Measurements from ENCODE around the gene CCDC74A. TPM values are rescaled to one million over a fixed set of nuclear protein-coding genes. Genes with fewer than 3 reads are reported as not detected.
"Not testable (repeated sequence)": the region's sequence is repeated elsewhere in the genome, so short reads cannot be mapped to it uniquely, and the experiment has no call there.

CCDC74A gene
- total and polyA plus RNA-seq, 2 donors, result 5.1 to 35.1 TPM

DNA sequence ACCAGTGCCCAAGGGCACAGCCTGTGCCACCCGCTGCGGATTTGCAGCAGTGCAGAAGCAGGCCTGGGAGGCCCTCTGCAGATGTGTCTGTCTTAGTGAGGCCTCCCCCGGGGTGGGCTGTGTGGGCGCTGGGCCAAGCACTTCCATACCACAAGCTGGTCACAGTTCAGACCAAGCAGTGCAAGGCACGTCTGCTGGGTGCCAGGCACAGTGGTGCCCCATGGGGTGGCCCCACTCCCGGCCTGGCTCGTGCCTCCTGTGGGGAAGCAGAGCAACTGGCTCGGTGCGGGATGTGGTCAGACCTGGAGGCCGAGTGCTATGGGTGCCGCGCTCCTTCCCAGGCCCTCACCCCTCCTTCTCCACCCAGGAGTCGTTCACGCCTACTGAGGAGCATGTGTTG is 12.5 kb upstream of the CCDC74A start:
- not testable (repeated sequence) for H3K4me3 ChIP-seq (ENCODE audit: low read length in 2 of 2); DNase-seq (ENCODE audit: low read depth in 6 of 9, low spot score in 9 of 9); H3K27me3 ChIP-seq (ENCODE audit: control insufficient read depth in 2 of 2, insufficient read depth in 1 of 2, low read length in 1 of 2); H3K4me1 ChIP-seq (ENCODE audit: control insufficient read depth in 2 of 2, insufficient read depth in 2 of 2, low read length in 2 of 2); H3K27ac ChIP-seq (ENCODE audit: low read depth in 1 of 2, low read length in 1 of 2); H3K9me3 ChIP-seq (ENCODE audit: control insufficient read depth in 2 of 2, insufficient read depth in 1 of 2, low read length in 1 of 2)
- H3K36me3 ChIP-seq (ENCODE audit: control insufficient read depth in 2 of 2, insufficient read depth in 2 of 2, low read length in 1 of 2), result peaks cover 34 to 54% of the 10 kb centered on the region in 2 donors
- 87% methylated on average over 13 of the region's 14 CpGs for WGBS

DNA sequence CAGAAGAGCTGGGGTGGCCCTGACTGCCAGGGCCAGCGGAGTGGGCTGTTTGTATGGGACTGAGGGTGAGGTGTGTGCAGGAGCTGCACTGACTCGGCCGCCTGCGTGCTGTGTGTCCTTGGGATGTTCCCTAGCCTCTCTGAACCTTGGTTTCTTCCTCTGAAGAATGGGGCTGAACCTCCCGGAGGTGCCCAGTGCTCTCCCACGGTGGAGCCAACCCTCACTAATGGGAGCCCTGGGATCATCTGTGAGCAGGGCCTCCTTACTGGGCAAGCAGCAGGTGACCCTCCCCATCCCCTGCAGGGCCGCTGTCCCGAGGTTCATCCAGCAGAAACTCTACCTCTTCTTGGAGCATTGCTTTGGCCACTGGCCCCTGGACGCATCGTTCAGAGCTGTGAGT is 11.7 kb upstream of the CCDC74A start:
- Histone ChIP-seq H3K4me1 (ENCODE audit: control insufficient read depth in 2 of 2, insufficient read depth in 2 of 2, low read length in 2 of 2) (no peaks in the 10 kb centered on the region), H3K4me3 (ENCODE audit: low read length in 2 of 2) (no peak overlapping the region), H3K27me3 (ENCODE audit: control insufficient read depth in 2 of 2, insufficient read depth in 1 of 2, low read length in 1 of 2) (no peaks in the 10 kb centered on the region), H3K9me3 (ENCODE audit: control insufficient read depth in 2 of 2, insufficient read depth in 1 of 2, low read length in 1 of 2) (no peaks in the 10 kb centered on the region), H3K36me3 (ENCODE audit: control insufficient read depth in 2 of 2, insufficient read depth in 2 of 2, low read length in 1 of 2) (peaks cover 39 to 60% of the 10 kb centered on the region in 2 donors), H3K27ac (ENCODE audit: low read depth in 1 of 2, low read length in 1 of 2) (no peak overlapping the region)
- DNase-seq (ENCODE audit: low read depth in 6 of 9, low spot score in 9 of 9), result no peak
- WGBS, result 87% methylated on average over 10 of the region's 10 CpGs

DNA sequence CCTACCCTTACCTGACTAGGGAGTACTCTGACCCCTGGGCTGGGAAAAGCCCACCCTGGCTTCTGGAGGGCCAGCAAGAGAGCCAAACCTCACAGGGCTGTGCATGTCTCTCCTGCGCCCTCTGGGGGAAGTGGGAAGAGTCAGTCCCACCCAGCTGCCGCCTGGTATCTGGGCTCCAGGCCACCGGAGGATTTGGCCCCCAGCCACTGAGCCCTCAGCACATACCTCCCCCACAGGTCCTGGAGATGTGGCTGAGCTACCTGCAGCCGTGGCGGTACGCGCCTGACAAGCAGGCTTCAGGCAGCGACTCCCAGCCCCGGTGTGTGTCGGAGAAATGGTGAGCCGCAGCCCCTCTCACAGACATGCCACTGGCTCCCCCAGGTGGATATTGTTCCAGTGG is 11.1 kb upstream of the CCDC74A start:
- H3K36me3 ChIP-seq (ENCODE audit: control insufficient read depth in 2 of 2, insufficient read depth in 2 of 2, low read length in 1 of 2), result peaks cover 39 to 56% of the 10 kb centered on the region in 2 donors
- H3K27me3 ChIP-seq (ENCODE audit: control insufficient read depth in 2 of 2, insufficient read depth in 1 of 2, low read length in 1 of 2); H3K27ac ChIP-seq (ENCODE audit: low read depth in 1 of 2, low read length in 1 of 2); H3K4me1 ChIP-seq (ENCODE audit: control insufficient read depth in 2 of 2, insufficient read depth in 2 of 2, low read length in 2 of 2); H3K4me3 ChIP-seq (ENCODE audit: low read length in 2 of 2); H3K9me3 ChIP-seq (ENCODE audit: control insufficient read depth in 2 of 2, insufficient read depth in 1 of 2, low read length in 1 of 2): not testable (repeated sequence)
- peak in 1 of 9 donors; percentile 2 for DNase-seq (ENCODE audit: low read depth in 6 of 9, low spot score in 9 of 9)
- 86% methylated on average over 11 of the region's 11 CpGs for WGBS

DNA sequence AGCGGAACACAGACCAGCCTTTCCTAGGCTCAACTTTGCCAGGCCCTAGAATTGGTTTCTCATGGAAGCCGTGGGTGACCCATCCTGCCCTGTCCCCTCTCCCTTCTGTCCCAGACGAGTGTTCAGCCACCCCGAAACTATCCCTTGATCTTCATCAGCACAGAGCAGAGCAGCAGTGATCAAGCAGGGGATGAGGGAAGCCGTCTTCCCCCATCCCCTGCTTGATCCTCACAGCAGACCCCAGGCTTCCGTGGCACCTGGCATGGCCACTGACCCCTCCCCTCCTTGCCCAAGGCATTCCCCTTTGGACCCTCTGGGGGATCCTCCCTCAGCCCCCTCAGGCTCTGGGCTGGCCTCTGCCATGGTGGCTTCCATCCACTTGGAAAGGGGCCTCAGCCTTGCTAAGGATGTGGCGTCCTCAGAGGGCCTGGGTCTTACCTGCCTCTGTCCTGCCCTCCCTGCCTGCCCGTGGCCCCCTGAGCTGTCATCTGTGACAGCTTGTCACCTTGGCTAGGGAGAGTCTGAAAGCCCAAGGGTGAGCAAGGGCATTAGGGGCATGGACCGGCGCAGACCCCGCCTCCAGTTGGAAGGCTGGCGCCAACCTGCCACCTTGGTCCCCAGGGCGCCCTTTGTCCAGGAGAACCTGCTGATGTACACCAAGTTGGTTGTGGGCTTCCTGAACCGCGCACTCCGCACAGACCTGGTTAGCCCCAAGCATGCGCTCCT is 10.4 kb upstream of the CCDC74A start:
- no peak for DNase-seq (ENCODE audit: low read depth in 6 of 9, low spot score in 9 of 9)
- Histone ChIP-seq H3K36me3 (ENCODE audit: control insufficient read depth in 2 of 2, insufficient read depth in 2 of 2, low read length in 1 of 2) (peaks cover 39 to 58% of the 10 kb centered on the region in 2 donors), H3K4me3 (ENCODE audit: low read length in 2 of 2) (no peak overlapping the region), H3K4me1 (ENCODE audit: control insufficient read depth in 2 of 2, insufficient read depth in 2 of 2, low read length in 2 of 2) (no peaks in the 10 kb centered on the region), H3K9me3 (ENCODE audit: control insufficient read depth in 2 of 2, insufficient read depth in 1 of 2, low read length in 1 of 2) (no peaks in the 10 kb centered on the region), H3K27ac (ENCODE audit: low read depth in 1 of 2, low read length in 1 of 2) (no peak overlapping the region), H3K27me3 (ENCODE audit: control insufficient read depth in 2 of 2, insufficient read depth in 1 of 2, low read length in 1 of 2) (no peaks in the 10 kb centered on the region)
- WGBS, result 98% methylated on average over 17 of the region's 17 CpGs

DNA sequence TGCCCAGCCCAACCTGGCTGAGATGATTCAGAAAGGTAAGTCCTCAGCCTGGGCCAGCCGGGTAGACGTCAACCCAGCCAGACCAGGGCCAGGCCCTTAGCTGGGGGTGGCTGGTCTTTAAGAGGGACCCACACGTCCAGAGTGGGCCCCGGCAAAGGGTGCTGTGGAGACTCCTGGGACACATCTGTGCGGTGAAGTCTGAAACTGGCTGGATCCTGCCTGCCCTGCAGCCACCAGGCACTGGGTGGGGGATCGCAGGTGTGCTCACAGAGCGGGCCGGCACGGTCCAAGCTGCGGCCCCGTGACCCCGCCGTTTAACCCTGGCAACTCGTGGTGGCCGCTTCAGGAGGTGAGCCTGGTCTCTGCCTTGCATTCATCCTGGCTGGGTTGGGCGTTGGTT is 9.8 kb upstream of the CCDC74A start:
- not testable (repeated sequence) for H3K4me3 ChIP-seq (ENCODE audit: low read length in 2 of 2); H3K27me3 ChIP-seq (ENCODE audit: control insufficient read depth in 2 of 2, insufficient read depth in 1 of 2, low read length in 1 of 2); H3K9me3 ChIP-seq (ENCODE audit: control insufficient read depth in 2 of 2, insufficient read depth in 1 of 2, low read length in 1 of 2); H3K27ac ChIP-seq (ENCODE audit: low read depth in 1 of 2, low read length in 1 of 2); H3K4me1 ChIP-seq (ENCODE audit: control insufficient read depth in 2 of 2, insufficient read depth in 2 of 2, low read length in 2 of 2); DNase-seq (ENCODE audit: low read depth in 6 of 9, low spot score in 9 of 9)
- whole genome bisulfite sequencing, result 90% methylated on average over 16 of the region's 16 CpGs
- peaks cover 35 to 52% of the 10 kb centered on the region in 2 donors for H3K36me3 ChIP-seq (ENCODE audit: control insufficient read depth in 2 of 2, insufficient read depth in 2 of 2, low read length in 1 of 2)

DNA sequence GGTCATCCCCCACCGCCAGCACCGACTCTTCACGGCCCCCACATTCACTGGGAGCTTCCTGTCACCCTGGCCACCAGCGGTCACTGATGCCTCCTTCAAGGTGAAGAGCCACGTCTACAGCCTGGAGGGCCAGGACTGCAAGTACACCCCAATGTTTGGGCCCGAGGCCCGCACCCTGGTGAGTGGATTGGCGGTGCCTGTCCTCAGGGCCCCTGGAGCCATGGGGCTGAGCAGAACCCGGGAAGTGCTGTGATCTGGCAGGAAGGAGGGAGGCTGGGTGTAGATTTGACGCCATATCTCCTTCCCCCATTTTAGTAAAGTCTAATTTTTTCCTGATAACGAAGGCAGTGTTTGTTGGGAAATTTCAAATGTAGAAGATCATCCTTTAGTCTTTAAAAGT is 9.2 kb upstream of the CCDC74A start:
- WGBS, result 96% methylated on average over 9 of the region's 11 CpGs
- H3K4me3 ChIP-seq (ENCODE audit: low read length in 2 of 2); H3K4me1 ChIP-seq (ENCODE audit: control insufficient read depth in 2 of 2, insufficient read depth in 2 of 2, low read length in 2 of 2); DNase-seq (ENCODE audit: low read depth in 6 of 9, low spot score in 9 of 9); H3K27me3 ChIP-seq (ENCODE audit: control insufficient read depth in 2 of 2, insufficient read depth in 1 of 2, low read length in 1 of 2); H3K27ac ChIP-seq (ENCODE audit: low read depth in 1 of 2, low read length in 1 of 2); H3K9me3 ChIP-seq (ENCODE audit: control insufficient read depth in 2 of 2, insufficient read depth in 1 of 2, low read length in 1 of 2): not testable (repeated sequence)
- peaks cover 30 to 49% of the 10 kb centered on the region in 2 donors for H3K36me3 ChIP-seq (ENCODE audit: control insufficient read depth in 2 of 2, insufficient read depth in 2 of 2, low read length in 1 of 2)

DNA sequence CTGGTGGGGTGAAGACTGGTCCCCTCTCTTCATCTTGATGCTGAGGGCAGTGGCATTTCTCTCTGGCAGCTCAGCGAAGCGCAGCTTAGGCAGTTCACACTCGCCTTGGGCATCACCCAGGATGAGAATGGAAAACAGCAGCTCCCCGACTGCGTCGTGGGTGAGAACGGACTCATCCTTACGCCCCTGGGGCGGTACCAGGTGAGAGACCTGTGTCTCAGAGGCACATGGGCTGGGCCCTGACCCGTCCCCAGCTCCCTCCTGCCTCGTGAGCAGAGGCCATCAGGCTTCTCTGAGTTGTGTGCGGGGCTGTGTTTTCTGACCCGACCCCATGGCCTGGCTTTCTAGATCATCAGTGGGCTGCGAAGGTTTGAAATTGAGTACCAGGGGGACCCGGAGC is 8.2 kb upstream of the CCDC74A start:
- Histone ChIP-seq H3K27me3 (ENCODE audit: control insufficient read depth in 2 of 2, insufficient read depth in 1 of 2, low read length in 1 of 2) (no peaks in the 10 kb centered on the region), H3K36me3 (ENCODE audit: control insufficient read depth in 2 of 2, insufficient read depth in 2 of 2, low read length in 1 of 2) (peaks cover 30 to 43% of the 10 kb centered on the region in 2 donors), H3K4me1 (ENCODE audit: control insufficient read depth in 2 of 2, insufficient read depth in 2 of 2, low read length in 2 of 2) (no peaks in the 10 kb centered on the region), H3K27ac (ENCODE audit: low read depth in 1 of 2, low read length in 1 of 2) (no peak overlapping the region), H3K9me3 (ENCODE audit: control insufficient read depth in 2 of 2, insufficient read depth in 1 of 2, low read length in 1 of 2) (no peaks in the 10 kb centered on the region), H3K4me3 (ENCODE audit: low read length in 2 of 2) (no peak overlapping the region)
- DNase-seq (ENCODE audit: low read depth in 6 of 9, low spot score in 9 of 9), result no peak
- 98% methylated on average over 15 of the region's 15 CpGs for WGBS

DNA sequence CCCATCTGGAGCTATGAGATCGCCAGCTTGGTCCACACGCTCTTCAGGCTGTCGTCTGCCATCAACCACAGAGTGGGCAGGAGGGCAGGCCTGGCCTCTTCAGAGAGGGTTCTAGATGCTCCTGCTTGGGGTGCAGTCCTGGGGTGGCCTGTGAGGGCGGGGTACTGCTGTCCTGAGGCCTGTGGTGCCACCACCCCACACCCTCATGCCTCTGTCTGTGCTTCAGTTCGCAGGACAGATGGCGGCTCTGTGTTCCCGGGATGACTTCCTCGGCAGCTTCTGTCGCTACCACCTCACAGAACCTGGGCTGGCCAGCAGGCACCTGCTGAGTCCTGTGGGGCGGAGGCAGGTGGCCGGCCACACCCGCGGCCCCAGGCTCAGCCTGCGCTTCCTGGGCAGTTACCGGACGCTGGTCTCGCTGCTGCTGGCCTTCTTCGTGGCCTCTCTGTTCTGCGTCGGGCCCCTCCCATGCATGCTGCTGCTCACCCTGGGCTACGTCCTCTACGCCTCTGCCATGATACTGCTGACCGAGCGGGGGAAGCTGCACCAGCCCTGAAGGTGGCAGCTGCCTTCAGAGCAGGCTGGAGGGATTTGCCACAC is 7.7 kb upstream of the CCDC74A start:
- not testable (repeated sequence) for H3K27me3 ChIP-seq (ENCODE audit: control insufficient read depth in 2 of 2, insufficient read depth in 1 of 2, low read length in 1 of 2); DNase-seq (ENCODE audit: low read depth in 6 of 9, low spot score in 9 of 9); H3K27ac ChIP-seq (ENCODE audit: low read depth in 1 of 2, low read length in 1 of 2); H3K4me1 ChIP-seq (ENCODE audit: control insufficient read depth in 2 of 2, insufficient read depth in 2 of 2, low read length in 2 of 2); H3K4me3 ChIP-seq (ENCODE audit: low read length in 2 of 2); H3K9me3 ChIP-seq (ENCODE audit: control insufficient read depth in 2 of 2, insufficient read depth in 1 of 2, low read length in 1 of 2)
- H3K36me3 ChIP-seq (ENCODE audit: control insufficient read depth in 2 of 2, insufficient read depth in 2 of 2, low read length in 1 of 2), result peaks cover 26 to 43% of the 10 kb centered on the region in 2 donors
- 89% methylated on average over 24 of the region's 24 CpGs for WGBS

DNA sequence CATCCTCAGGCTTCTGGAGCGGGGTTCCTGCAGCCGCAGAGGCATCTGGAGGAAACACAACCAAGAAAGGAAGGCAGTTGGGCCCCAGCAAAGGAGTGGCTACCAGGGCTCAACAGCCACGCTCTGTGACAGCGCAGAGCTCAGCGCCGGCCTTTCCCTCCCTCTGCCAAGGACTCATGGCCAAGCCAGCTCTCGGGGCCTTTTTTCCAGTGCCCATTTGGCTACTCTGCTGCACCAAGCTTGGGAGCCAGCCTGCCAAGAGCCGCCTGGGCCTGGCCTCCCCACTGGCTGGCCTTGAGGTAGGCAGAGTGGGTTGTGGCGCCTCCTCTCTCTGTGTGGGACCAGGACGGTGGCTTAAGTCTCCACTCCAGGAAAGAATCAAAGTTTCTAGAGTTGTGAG is 7.2 kb upstream of the CCDC74A start:
- Histone ChIP-seq H3K36me3 (ENCODE audit: control insufficient read depth in 2 of 2, insufficient read depth in 2 of 2, low read length in 1 of 2) (peaks cover 24 to 39% of the 10 kb centered on the region in 2 donors), H3K4me3 (ENCODE audit: low read length in 2 of 2) (no peak overlapping the region), H3K27ac (ENCODE audit: low read depth in 1 of 2, low read length in 1 of 2) (no peak overlapping the region), H3K4me1 (ENCODE audit: control insufficient read depth in 2 of 2, insufficient read depth in 2 of 2, low read length in 2 of 2) (no peaks in the 10 kb centered on the region), H3K9me3 (ENCODE audit: control insufficient read depth in 2 of 2, insufficient read depth in 1 of 2, low read length in 1 of 2) (no peaks in the 10 kb centered on the region), H3K27me3 (ENCODE audit: control insufficient read depth in 2 of 2, insufficient read depth in 1 of 2, low read length in 1 of 2) (no peaks in the 10 kb centered on the region)
- 100% methylated on average over 10 of the region's 10 CpGs for WGBS
- DNase-seq (ENCODE audit: low read depth in 6 of 9, low spot score in 9 of 9), result no peak
